Lower leg skin (tissue), 4 donors: ENCODE results near the gene PYURF. TPM values are rescaled to one million over a fixed set of nuclear protein-coding genes. Genes with fewer than 3 reads are reported as not detected.

Source experiments
- DNase-seq, 2 donors: peaks; one replicate each; pipeline ENCODE4 v3.0.0-alpha.2; 2019; ENCODE audit warnings: low spot score in 2 of 2
- H3K4me3 ChIP-seq: fragments of 200-600 bp; sonication (generic); 2 replicates; pipeline ENCODE4 v1.5.1; 2017; ENCODE audit warnings: mild to moderate bottlenecking, low read depth; ENCODE audit not compliant: poor library complexity, severe bottlenecking
- CTCF ChIP-seq, 3 donors: fragments of 450-650 bp; IDR thresholded peaks; one replicate each; pipeline ENCODE4 v1.5.1; 2016; ENCODE audit warnings: antibody characterized with exemption in 3 of 3, mild to moderate bottlenecking in 3 of 3, moderate library complexity in 2 of 3
- POLR2A ChIP-seq, 2 donors: fragments of 450-650 bp; IDR thresholded peaks; one replicate each; pipeline ENCODE4 v1.6.1; 2016 to 2017; ENCODE audit warnings: antibody characterized with exemption in 2 of 2, mild to moderate bottlenecking in 1 of 2, moderate library complexity in 1 of 2
- WGBS, 2 donors: methylation state at CpG; one replicate each; pipeline ENCODE4 v1.1.5; 2018; 5-methylcytosine and 5-hydroxymethylcytosine counted together
- intact Hi-C: fragments of 100-400 bp; cut with DNase I; formaldehyde crosslinking; loops from one replicate; pipeline ENCODE4 v1.15.0; 2023; ENCODE audit warnings: low total_unique reads
- total RNA-seq, 4 donors: library from RNA; depleted of rRNA; stranded (reverse); fragments of >200 nt; gene quantifications; one replicate each; pipeline ENCODE4 v1.1.0, GENCODE V29; 2016

The PYURF gene
- total RNA-seq, 4 donors from 2014 or later, result 83.8 to 110 (median 85.7) TPM

DNA sequence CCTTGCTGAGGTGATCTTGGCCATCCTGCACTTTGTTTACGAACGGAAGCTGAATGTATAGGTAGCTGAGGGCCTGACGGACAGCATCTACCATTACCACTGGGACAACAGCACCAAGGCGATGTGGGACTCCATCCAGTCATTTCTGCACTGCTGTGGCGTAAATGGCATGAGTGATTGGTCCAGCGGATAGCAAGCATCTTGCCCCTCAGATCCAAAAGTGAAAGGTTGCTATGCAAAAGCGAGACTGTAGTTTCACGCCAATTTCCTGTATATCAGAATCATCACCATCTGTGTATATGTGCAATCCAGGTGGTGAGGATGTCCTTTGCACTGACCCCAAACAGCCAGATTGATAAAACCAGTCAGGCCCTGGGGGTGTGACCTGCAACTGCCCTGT, 4.2 kb upstream of the PYURF start:
- 89 to 93% methylated on average over 8 of the region's 8 CpGs for WGBS, 2 donors
- no peak overlapping the region for H3K4me3 ChIP-seq
- intact Hi-C loops, result no loop called here
- no peak for TF ChIP-seq CTCF (IDR thresholded peaks at IDR 0.05)
- no peak for TF ChIP-seq POLR2A (IDR thresholded peaks at IDR 0.05)
- DNase-seq, result no peak

- no peak for DNase-seq
- intact Hi-C loops, result no loop called here
- 5 to 21% methylated on average over 1 of the region's 1 CpG for WGBS, 2 donors
- H3K4me3 ChIP-seq, result no peak overlapping the region
- TF ChIP-seq POLR2A (IDR thresholded peaks at IDR 0.05) (no peak), CTCF (IDR thresholded peaks at IDR 0.05) (no peak)
Measured at GRCh38 chr4:88526221-88526815, 2.7 kb upstream of the PYURF start.

DNA sequence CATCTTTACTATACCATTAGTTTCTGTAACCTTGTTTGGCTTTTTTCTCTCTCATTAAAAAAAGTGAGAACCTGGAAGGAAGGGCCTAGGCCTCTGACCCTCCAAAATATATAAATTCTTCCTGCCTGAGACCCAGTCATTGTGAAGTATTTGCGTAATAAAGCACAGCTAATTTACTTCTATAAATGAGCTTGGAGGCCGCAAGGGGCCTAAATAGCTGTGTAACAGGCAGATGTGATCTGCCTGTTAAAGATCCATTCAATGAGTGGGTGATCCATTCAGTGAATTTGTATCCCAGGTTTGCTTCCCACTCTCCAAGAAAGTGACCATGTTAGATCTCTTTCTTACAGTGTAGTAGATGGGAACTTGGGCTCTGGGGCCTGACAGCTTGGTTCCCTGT, 595 bp upstream of the PYURF start:
- intact Hi-C loops, result no loop called here
- TF ChIP-seq POLR2A (IDR thresholded peaks at IDR 0.05) (no peak), CTCF (IDR thresholded peaks at IDR 0.05) (no peak)
- 47 to 57% methylated on average over 2 of the region's 2 CpGs for WGBS, 2 donors

GRCh38 chr4:88522702-88523324, 763 bp downstream of the PYURF start:
- intact Hi-C loops, result no loop called here
- peak overlapping the region; percentile 86 for H3K4me3 ChIP-seq
- TF ChIP-seq POLR2A (IDR thresholded peaks at IDR 0.05) (no peak), CTCF (IDR thresholded peaks at IDR 0.05) (no peak)
- WGBS, 2 donors, result 0 to 1% methylated on average over 28 of the region's 28 CpGs
- DNase-seq, result peak in 1 of 2 donors; percentile 88

More for the DNA sequence above, 595 bp upstream of the PYURF start:
- H3K4me3 ChIP-seq, result peak overlapping the region; percentile 86
- no peak for DNase-seq

GRCh38 chr4:88518911-88519310, 4.7 kb downstream of the PYURF start:
- WGBS, 2 donors, result 82 to 89% methylated on average over 6 of the region's 6 CpGs
- TF ChIP-seq POLR2A (IDR thresholded peaks at IDR 0.05), result no peak
- H3K4me3 ChIP-seq, result no peak overlapping the region
- DNase-seq, result no peak
- intact Hi-C loops, result loop anchor here (5.0 to 10.0 kb wide), 3 partner anchors 302 to 664 kb away; no protein-coding TSS in a partner anchor

GRCh38 chr4:88517825-88518224, 5.8 kb downstream of the PYURF start:
- intact Hi-C loops, result loop anchor here (5.0 to 10.0 kb wide), 3 partner anchors 301 to 663 kb away; no protein-coding TSS in a partner anchor
- no peak for TF ChIP-seq POLR2A (IDR thresholded peaks at IDR 0.05)
- no peak for TF ChIP-seq CTCF (IDR thresholded peaks at IDR 0.05)
- no peak overlapping the region for H3K4me3 ChIP-seq
- no peak for DNase-seq
- 67 to 73% methylated on average over 3 of the region's 3 CpGs for WGBS, 2 donors
